ENCODE data around the gene MMP26.
"Not testable (repeated sequence)": the region's sequence is repeated elsewhere in the genome, so short reads cannot be mapped to it uniquely, and the experiment has no call there.

The MMP26 gene

DNA sequence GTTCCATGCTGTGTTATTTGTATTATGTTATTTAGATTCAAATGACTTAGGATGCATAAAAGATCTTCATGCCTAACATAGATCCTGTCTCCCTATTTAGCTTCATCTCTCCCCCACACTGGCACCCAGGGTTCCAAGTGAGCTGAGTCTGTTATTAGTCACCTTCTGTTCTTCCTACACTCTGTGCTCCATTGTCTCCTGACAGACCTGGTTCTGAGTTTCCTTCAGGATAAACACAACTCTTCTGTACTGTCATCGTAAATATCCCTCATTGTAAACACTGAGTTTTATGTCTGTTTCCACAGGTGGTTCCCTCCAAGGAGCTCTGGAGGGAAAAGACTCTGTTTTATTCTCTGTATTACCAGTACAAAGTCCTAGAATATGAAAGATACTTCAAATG lies 8.7 kb downstream of the MMP26 start:
- no peak for DNase-seq (ENCODE audit: low read depth, low spot score)
- no peak overlapping the region for H3K4me3 ChIP-seq (ENCODE audit: low read length)

DNA sequence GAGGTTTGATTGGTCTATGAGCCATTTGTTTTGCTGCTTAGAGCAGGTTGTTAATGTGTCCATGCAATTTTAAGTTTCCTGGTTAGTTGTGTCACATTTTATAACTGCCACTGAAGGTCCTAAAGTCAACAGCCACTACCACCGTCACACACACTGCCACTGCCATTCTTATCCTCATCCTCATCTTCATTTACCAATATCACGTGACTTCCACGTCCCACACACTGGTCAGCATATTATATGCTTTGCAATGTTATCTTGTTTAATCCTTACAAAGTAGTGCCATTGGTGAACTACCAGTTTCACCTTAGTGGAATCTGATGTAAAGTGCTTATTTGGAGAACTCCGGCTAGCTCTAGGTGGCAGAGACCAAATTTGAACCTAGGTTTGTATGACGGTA lies 9.7 kb downstream of the MMP26 start:
- DNase-seq (ENCODE audit: low read depth, low spot score), result no peak
- no peak overlapping the region for H3K4me3 ChIP-seq (ENCODE audit: low read length)

DNA sequence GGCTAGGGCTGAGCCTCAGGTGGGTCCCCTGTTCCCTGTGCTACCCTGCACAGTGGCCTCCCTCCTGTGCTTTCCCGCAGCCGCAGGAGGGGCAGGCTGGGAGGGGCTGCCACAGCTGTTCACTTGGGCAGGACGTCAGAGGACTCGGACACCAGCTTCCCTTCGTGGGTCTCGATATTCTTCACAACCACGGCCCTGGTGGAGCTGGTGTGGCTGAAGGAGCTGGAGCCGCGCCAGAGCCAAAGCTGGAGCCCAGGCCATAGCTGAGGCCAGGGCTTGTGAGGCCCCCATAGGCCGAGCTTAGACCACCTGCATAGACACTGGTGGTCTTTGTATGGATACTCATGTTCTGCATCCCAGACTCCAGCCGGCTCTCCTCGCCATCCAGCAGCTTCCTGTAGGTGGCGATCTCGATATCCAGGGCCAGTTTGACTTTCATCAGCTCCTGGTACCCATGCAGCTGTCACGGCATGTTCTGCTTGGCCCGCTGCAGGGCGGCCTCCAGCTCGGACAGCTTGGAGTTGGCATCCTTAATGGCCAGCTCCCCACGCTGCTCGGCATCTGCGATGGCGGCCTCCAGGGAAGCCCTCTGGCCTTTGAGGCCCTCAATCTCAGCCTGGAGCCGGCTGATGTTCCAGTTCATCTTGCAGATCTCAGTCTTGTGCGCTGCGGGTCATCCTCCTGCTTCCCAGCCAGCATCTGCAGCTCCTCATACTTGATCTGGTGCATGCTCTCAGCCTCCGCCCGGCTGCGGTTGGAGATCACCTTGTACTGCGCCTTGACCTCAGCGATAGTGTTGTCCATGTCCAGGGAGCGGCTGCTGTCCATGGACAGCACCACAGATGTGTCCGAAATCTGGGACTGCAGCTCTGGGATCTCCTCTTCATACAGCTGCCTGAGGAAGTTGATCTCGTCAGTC lies 18.3 kb downstream of the MMP26 start:
- not testable (repeated sequence) for H3K4me3 ChIP-seq (ENCODE audit: low read length)

GRCh38 chr11:4727171-4727570 lies 22.6 kb downstream of the MMP26 start:
- H3K4me3 ChIP-seq (ENCODE audit: low read length), result no peak overlapping the region
- DNase-seq (ENCODE audit: low read depth, low spot score), result no peak

More for the DNA sequence above, 18.3 kb downstream of the MMP26 start:
- DNase-seq (ENCODE audit: low read depth, low spot score), result not testable (repeated sequence)

GRCh38 chr11:4740735-4741134 lies 36.2 kb downstream of the MMP26 start:
- no peak overlapping the region for H3K4me3 ChIP-seq (ENCODE audit: low read length)
- DNase-seq (ENCODE audit: low read depth, low spot score), result no peak

DNA sequence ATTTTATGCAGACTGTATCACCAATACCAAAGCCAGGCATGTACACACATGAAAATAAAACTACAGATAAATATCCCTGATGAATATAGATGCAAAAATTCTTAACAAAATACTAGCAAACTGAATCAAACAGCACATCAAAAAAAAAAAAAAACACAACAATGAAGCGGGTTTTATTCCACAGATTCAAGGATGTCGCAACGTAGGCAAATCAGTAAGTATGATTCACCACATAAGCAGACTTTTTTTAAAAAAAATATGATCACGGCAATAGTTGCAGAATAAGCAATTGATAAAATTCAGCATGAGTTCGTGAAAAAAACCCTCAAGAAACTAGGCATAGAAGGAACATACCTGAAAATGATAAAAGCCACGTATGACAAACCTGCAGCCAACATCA lies 43.9 kb downstream of the MMP26 start:
- no peak overlapping the region for H3K4me3 ChIP-seq (ENCODE audit: low read length)
- DNase-seq (ENCODE audit: low read depth, low spot score), result no peak

DNA sequence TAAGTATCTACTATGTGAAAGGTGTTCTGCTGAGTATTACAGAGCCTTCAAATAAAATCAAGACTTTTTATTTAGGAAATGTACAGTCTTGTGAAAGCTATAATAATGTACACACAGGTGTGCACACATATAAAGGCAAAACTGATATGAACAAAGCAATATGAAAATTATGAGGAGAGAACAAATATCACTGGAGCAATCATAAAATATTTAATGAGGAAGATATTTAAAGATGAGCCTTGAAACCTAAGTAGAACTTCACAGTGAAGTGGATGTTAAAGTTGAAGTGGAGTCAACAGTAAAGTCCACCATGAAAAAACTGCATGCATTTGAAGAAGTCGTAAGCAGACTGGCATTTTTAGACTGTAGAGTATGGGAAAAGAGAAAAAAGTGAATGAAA lies 46.6 kb downstream of the MMP26 start:
- DNase-seq (ENCODE audit: low read depth, low spot score), result no peak
- no peak overlapping the region for H3K4me3 ChIP-seq (ENCODE audit: low read length)

All from Jurkat, Clone E6-1 (cell line).